Stimulated activated CD4-positive, alpha-beta T cell treated with anti-CD3 and anti-CD28 coated beads, Interleukin-4, amount 100 ng/mL, for 1 hour (primary cell): Measurements from ENCODE around the gene FTMT.
"Not testable (repeated sequence)": the region's sequence is repeated elsewhere in the genome, so short reads cannot be mapped to it uniquely, and the experiment has no call there.

Experiments used
- DNase-seq: peaks from one replicate; pipeline ENCODE4 v3.0.0-alpha.2; 2020

FTMT gene

GRCh38 chr5:121851643-121852574 is at the start of gene FTMT:
FTMT (plus strand) TSS chr5:121851882; CDS start chr5:121851964, 82 bp downstream.
- no peak for DNase-seq

- DNase-seq = not testable (repeated sequence)
Measured at GRCh38 chr5:121805251-121805650, 46.4 kb upstream of the FTMT start.

- DNase-seq = no peak
Measured at GRCh38 chr5:121805911-121806310, 45.8 kb upstream of the FTMT start.

- DNase-seq = no peak
Measured at GRCh38 chr5:121816164-121816563, 35.5 kb upstream of the FTMT start.

- DNase-seq = no peak
Measured at GRCh38 chr5:121819682-121820261, 31.9 kb upstream of the FTMT start.

- DNase-seq = no peak
Measured at GRCh38 chr5:121833617-121834016, 18.1 kb upstream of the FTMT start.

GRCh38 chr5:121834021-121834420 is 17.7 kb upstream of the FTMT start:
- DNase-seq = no peak

GRCh38 chr5:121841892-121842291 is 9.8 kb upstream of the FTMT start:
- DNase-seq = no peak

- no peak for DNase-seq
Measured at GRCh38 chr5:121850272-121850671, 1.4 kb upstream of the FTMT start.

- DNase-seq = no peak
Measured at GRCh38 chr5:121853850-121854249, 2.2 kb downstream of the FTMT start.

- DNase-seq = no peak
Measured at GRCh38 chr5:121862801-121863200, 11.1 kb downstream of the FTMT start.

- DNase-seq = no peak
Measured at GRCh38 chr5:121863753-121864285, 12.1 kb downstream of the FTMT start.

- DNase-seq = no peak
Measured at GRCh38 chr5:121867403-121867802, 15.7 kb downstream of the FTMT start.

- no peak for DNase-seq
Measured at GRCh38 chr5:121870489-121870888, 18.8 kb downstream of the FTMT start.

GRCh38 chr5:121872856-121873255 is 21.2 kb downstream of the FTMT start:
- no peak for DNase-seq

GRCh38 chr5:121873409-121873808 is 21.7 kb downstream of the FTMT start:
- no peak for DNase-seq

GRCh38 chr5:121885630-121886029 is 33.9 kb downstream of the FTMT start:
- no peak for DNase-seq

- DNase-seq = no peak
Measured at GRCh38 chr5:121887727-121888126, 36.0 kb downstream of the FTMT start.

GRCh38 chr5:121890297-121890858 is 38.7 kb downstream of the FTMT start:
- no peak for DNase-seq

- no peak for DNase-seq
Measured at GRCh38 chr5:121897341-121897740, 45.7 kb downstream of the FTMT start.

- DNase-seq = no peak
Measured at GRCh38 chr5:121899346-121899745, 47.7 kb downstream of the FTMT start.
